K562 (cell line): ENCODE measurements around the gene ACVR2B.
"Not testable (repeated sequence)": the region's sequence is repeated elsewhere in the genome, so short reads cannot be mapped to it uniquely, and the experiment has no call there.

Experiments used
- BRF1 ChIP-seq: IDR thresholded peaks from 3 replicates; pipeline ENCODE4 v1.6.1; 2011; ENCODE audit warnings: borderline replicate concordance, mild to moderate bottlenecking; ENCODE audit not compliant: insufficient read length; ENCODE audit errors: extremely low read depth
- CEBPB ChIP-seq: fragments of 450-650 bp; IDR thresholded peaks from 2 replicates; pipeline ENCODE4 v1.6.1; 2016; ENCODE audit warnings: missing genetic modification characterization, missing compliant biosample characterization
- EZH2 ChIP-seq: IDR thresholded peaks from 2 replicates; pipeline ENCODE4 v1.6.1; 2012; ENCODE audit warnings: low read depth, mild to moderate bottlenecking, inconsistent platforms, low read length, borderline replicate concordance
- RBM39 ChIP-seq: fragments of 200-400 bp; formaldehyde crosslinking; optimal IDR thresholded peaks from 2 replicates; pipeline ENCODE3; 2018; ENCODE audit warnings: low read depth, low read length
- ZFP91 ChIP-seq: sonication (generic); formaldehyde crosslinking; IDR thresholded peaks from 2 replicates; pipeline ENCODE4 v1.8.0; 2022; ENCODE audit warnings: mild to moderate bottlenecking, missing genetic modification reagents

GRCh38 chr3:38438436-38439069, 15.1 kb upstream of the ACVR2B start:
- not testable (repeated sequence) for TF ChIP-seq ZFP91 (CRISPR knock-in tag); EZH2; CEBPB; BRF1; RBM39
